HepG2 (cell line): Measurements from ENCODE around the gene HEPACAM. TPM values are rescaled to one million over a fixed set of nuclear protein-coding genes. Genes with fewer than 3 reads are reported as not detected.

Experiments
- CEBPB ChIP-seq: IDR thresholded peaks from 2 replicates; pipeline ENCODE4 v1.6.1; 2011; ENCODE audit warnings: low read depth, low read length, improper control_type of control experiment, borderline replicate concordance
- FIP1L1 ChIP-seq: fragments of 200-400 bp; formaldehyde crosslinking; IDR thresholded peaks from 2 replicates; pipeline ENCODE4 v1.6.1; 2018; ENCODE audit warnings: low read depth, mild to moderate bottlenecking, low read length, moderate library complexity, borderline replicate concordance; ENCODE audit not compliant: insufficient read depth
- FLYWCH1 ChIP-seq: sonication (generic); formaldehyde crosslinking; IDR thresholded peaks from 2 replicates; pipeline ENCODE4 v1.8.1; 2023; ENCODE audit warnings: mild to moderate bottlenecking, missing genetic modification reagents
- FOXA3 ChIP-seq: IDR thresholded peaks from 2 replicates; pipeline ENCODE4 v1.6.1; 2016; ENCODE audit warnings: missing genetic modification reagents, missing compliant biosample characterization
- FOXO1 ChIP-seq: sonication (generic); formaldehyde crosslinking; IDR thresholded peaks from 2 replicates; pipeline ENCODE4 v1.4.0; 2020; ENCODE audit warnings: missing genetic modification reagents
- IRF2 ChIP-seq: IDR thresholded peaks from 2 replicates; pipeline ENCODE4 v1.6.1; 2018; ENCODE audit warnings: missing genetic modification reagents, missing compliant biosample characterization
- MLLT10 ChIP-seq: sonication (generic); formaldehyde crosslinking; IDR thresholded peaks from 2 replicates; pipeline ENCODE4 v1.4.0; 2020; ENCODE audit warnings: missing genetic modification reagents
- SIN3A ChIP-seq: IDR thresholded peaks from 2 replicates; pipeline ENCODE4 v1.6.1; 2011; ENCODE audit warnings: low read depth, mild to moderate bottlenecking, control low read depth, low read length, borderline replicate concordance
- THYN1 ChIP-seq: sonication (generic); formaldehyde crosslinking; IDR thresholded peaks from 2 replicates; pipeline ENCODE4 v1.8.1; 2023; ENCODE audit warnings: low read depth, mild to moderate bottlenecking, moderate library complexity, missing genetic modification reagents, borderline replicate concordance
- ZBTB21 ChIP-seq: sonication (generic); formaldehyde crosslinking; IDR thresholded peaks from 2 replicates; pipeline ENCODE4 v1.4.0; 2020; ENCODE audit warnings: missing genetic modification reagents
- ZBTB38 ChIP-seq: sonication (generic); formaldehyde crosslinking; IDR thresholded peaks from 2 replicates; pipeline ENCODE4 v1.5.1; 2020; ENCODE audit warnings: mild to moderate bottlenecking, missing genetic modification reagents
- ZFP1 ChIP-seq: IDR thresholded peaks from 2 replicates; pipeline ENCODE4 v1.6.1; 2016
- ZNF564 ChIP-seq: sonication (generic); formaldehyde crosslinking; IDR thresholded peaks from 2 replicates; pipeline ENCODE4 v1.8.1; 2023; ENCODE audit warnings: mild to moderate bottlenecking, missing genetic modification reagents
- ZNF7 ChIP-seq: IDR thresholded peaks from 2 replicates; pipeline ENCODE4 v1.6.1; 2016; ENCODE audit warnings: missing biosample characterization, missing genetic modification reagents
- ZNF891 ChIP-seq: sonication (generic); formaldehyde crosslinking; IDR thresholded peaks from 2 replicates; pipeline ENCODE4 v1.5.0; 2020; ENCODE audit warnings: mild to moderate bottlenecking, missing genetic modification reagents
- polyA plus RNA-seq, 8 experiments: library from polyadenylated mRNA; depleted of rRNA in 3 of 8; stranded (reverse) in 7 of 8; unstranded in 1 of 8; fragments of >200 nt; fragmentation: Illumina TruSeq in 4 of 8; extraction: Trizol in 4 of 8; gene quantifications; 2 replicates each; pipeline versions ENCODE4 v1.2.1 to v1.2.3, GENCODE V29; 2011 to 2016; ENCODE audit warnings: low read depth in 4 of 8, missing spikeins in 1 of 8, mixed read lengths in 1 of 8; ENCODE audit not compliant: insufficient read depth in 1 of 8
- total RNA-seq, 5 experiments: library from RNA; depleted of rRNA; stranded (reverse); fragments of >200 nt; fragmentation: Illumina TruSeq; extraction: Trizol; gene quantifications; 2 replicates each; pipeline ENCODE4 v1.2.3, GENCODE V29; 2016; ENCODE audit warnings: low read depth in 1 of 5
- TF ChIP-seq, protein P1 (sequence below): sonication (generic); formaldehyde crosslinking; IDR thresholded peaks from 2 replicates; pipeline ENCODE4 v1.9.0; 2021; ENCODE audit warnings: missing genetic modification reagents, borderline replicate concordance
- TF ChIP-seq, protein P2 (sequence below): sonication (generic); formaldehyde crosslinking; IDR thresholded peaks from 2 replicates; pipeline ENCODE4 v1.4.0; 2020; ENCODE audit warnings: mild to moderate bottlenecking, missing genetic modification reagents
- TF ChIP-seq, protein P3 (sequence below): conservative IDR thresholded peaks from 2 replicates; pipeline ENCODE4 v1.6.1; 2018; ENCODE audit warnings: missing genetic modification reagents
- TF ChIP-seq, protein P4 (sequence below): sonication (generic); formaldehyde crosslinking; IDR thresholded peaks from 2 replicates; pipeline ENCODE4 v1.4.0; 2020; ENCODE audit warnings: missing genetic modification reagents
- TF ChIP-seq, protein P5 (sequence below): IDR thresholded peaks from 2 replicates; pipeline ENCODE4 v1.6.1; 2016; ENCODE audit warnings: low read depth, borderline replicate concordance
- TF ChIP-seq, protein P6 (sequence below): sonication (generic); formaldehyde crosslinking; IDR thresholded peaks from 2 replicates; pipeline ENCODE4 v1.4.0; 2020; ENCODE audit warnings: missing genetic modification reagents
- TF ChIP-seq, protein P7 (sequence below): IDR thresholded peaks from 2 replicates; pipeline ENCODE4 v1.6.1; 2016; ENCODE audit warnings: mild to moderate bottlenecking, missing biosample characterization, missing genetic modification reagents

Gene HEPACAM
- total and polyA plus RNA-seq, 2 of the 13 experiments (the other 11 are each of a cell fraction or from before 2014, with no cell fraction given): 66.9 to 121 TPM

DNA sequence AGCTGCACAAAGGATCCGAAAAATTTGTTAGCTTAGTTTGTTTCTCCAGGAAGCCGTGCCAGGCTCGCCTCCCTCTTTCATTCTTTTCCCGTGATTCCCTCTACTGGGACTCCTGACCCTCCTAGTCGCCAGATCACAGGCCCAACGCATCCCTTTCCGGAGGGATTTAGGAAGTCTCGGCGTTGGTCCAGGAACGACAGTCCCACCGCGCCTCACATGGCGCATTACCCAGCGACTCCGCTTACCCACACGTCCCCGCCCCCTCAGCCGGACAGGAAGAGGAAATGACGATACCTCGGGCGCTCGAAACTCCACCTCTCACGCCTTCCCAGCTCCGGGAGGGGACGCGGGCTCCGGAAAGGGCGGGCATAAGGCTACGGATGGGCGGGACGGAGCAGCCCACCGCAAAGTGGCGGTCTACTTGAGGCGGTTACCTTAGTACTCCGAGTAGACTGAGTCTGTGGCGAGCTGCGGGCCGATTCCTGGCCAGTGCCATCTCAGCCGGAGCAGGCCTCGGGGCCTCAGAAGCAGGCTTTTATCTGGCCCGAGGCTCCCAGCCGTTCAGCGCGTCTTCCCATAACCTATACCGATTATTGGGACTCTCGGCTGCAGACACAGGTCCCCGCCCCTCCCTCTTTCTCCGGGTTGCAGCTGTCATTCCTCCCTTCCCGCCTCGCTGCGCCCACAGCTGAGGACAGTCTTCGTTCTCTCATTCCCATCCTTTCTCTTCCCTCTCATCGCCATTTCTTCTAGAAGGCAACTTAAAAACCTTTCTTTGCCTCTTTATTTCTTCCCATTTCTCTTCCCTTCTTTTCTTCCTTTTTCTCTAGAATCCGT lies 18.1 kb upstream of the HEPACAM start, which contains the start of gene CCDC15 (continued):
- TF ChIP-seq, protein P1, sequence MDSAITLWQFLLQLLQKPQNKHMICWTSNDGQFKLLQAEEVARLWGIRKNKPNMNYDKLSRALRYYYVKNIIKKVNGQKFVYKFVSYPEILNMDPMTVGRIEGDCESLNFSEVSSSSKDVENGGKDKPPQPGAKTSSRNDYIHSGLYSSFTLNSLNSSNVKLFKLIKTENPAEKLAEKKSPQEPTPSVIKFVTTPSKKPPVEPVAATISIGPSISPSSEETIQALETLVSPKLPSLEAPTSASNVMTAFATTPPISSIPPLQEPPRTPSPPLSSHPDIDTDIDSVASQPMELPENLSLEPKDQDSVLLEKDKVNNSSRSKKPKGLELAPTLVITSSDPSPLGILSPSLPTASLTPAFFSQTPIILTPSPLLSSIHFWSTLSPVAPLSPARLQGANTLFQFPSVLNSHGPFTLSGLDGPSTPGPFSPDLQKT (CRISPR knock-in tag): no peak
- no peak for TF ChIP-seq CEBPB
- TF ChIP-seq ZNF7 (CRISPR knock-in tag): no peak
- TF ChIP-seq, protein P2, sequence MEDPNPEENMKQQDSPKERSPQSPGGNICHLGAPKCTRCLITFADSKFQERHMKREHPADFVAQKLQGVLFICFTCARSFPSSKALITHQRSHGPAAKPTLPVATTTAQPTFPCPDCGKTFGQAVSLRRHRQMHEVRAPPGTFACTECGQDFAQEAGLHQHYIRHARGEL (CRISPR knock-in tag): no peak
- TF ChIP-seq, protein P3, sequence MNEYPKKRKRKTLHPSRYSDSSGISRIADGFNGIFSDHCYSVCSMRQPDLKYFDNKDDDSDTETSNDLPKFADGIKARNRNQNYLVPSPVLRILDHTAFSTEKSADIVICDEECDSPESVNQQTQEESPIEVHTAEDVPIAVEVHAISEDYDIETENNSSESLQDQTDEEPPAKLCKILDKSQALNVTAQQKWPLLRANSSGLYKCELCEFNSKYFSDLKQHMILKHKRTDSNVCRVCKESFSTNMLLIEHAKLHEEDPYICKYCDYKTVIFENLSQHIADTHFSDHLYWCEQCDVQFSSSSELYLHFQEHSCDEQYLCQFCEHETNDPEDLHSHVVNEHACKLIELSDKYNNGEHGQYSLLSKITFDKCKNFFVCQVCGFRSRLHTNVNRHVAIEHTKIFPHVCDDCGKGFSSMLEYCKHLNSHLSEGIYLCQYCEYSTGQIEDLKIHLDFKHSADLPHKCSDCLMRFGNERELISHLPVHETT (CRISPR knock-in tag): no peak
- no peak for TF ChIP-seq ZBTB21 (CRISPR knock-in tag)
- TF ChIP-seq, protein P4, sequence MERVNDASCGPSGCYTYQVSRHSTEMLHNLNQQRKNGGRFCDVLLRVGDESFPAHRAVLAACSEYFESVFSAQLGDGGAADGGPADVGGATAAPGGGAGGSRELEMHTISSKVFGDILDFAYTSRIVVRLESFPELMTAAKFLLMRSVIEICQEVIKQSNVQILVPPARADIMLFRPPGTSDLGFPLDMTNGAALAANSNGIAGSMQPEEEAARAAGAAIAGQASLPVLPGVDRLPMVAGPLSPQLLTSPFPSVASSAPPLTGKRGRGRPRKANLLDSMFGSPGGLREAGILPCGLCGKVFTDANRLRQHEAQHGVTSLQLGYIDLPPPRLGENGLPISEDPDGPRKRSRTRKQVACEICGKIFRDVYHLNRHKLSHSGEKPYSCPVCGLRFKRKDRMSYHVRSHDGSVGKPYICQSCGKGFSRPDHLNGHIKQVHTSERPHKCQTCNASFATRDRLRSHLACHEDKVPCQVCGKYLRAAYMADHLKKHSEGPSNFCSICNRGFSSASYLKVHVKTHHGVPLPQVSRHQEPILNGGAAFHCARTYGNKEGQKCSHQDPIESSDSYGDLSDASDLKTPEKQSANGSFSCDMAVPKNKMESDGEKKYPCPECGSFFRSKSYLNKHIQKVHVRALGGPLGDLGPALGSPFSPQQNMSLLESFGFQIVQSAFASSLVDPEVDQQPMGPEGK (CRISPR knock-in tag): no peak
- TF ChIP-seq ZNF564 (CRISPR knock-in tag): 0 out of 2 replicates have a peak, but pooled peaks have one; percentile 40
- TF ChIP-seq MLLT10: no peak
- no peak; the same call in 1 of the 2 replicates for TF ChIP-seq FOXA3
- no peak for TF ChIP-seq ZFP1
- no peak for TF ChIP-seq FLYWCH1 (CRISPR knock-in tag)
- TF ChIP-seq FIP1L1: no peak
- TF ChIP-seq, protein P5, sequence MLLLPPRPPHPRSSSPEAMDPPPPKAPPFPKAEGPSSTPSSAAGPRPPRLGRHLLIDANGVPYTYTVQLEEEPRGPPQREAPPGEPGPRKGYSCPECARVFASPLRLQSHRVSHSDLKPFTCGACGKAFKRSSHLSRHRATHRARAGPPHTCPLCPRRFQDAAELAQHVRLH: peak; percentile 34; the same call in 1 of the 2 replicates
- TF ChIP-seq, protein P6, sequence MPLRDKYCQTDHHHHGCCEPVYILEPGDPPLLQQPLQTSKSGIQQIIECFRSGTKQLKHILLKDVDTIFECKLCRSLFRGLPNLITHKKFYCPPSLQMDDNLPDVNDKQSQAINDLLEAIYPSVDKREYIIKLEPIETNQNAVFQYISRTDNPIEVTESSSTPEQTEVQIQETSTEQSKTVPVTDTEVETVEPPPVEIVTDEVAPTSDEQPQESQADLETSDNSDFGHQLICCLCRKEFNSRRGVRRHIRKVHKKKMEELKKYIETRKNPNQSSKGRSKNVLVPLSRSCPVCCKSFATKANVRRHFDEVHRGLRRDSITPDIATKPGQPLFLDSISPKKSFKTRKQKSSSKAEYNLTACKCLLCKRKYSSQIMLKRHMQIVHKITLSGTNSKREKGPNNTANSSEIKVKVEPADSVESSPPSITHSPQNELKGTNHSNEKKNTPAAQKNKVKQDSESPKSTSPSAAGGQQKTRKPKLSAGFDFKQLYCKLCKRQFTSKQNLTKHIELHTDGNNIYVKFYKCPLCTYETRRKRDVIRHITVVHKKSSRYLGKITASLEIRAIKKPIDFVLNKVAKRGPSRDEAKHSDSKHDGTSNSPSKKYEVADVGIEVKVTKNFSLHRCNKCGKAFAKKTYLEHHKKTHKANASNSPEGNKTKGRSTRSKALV (CRISPR knock-in tag): no peak
- TF ChIP-seq THYN1 (CRISPR knock-in tag): no peak
- no peak; the same call in none of the 2 replicates for TF ChIP-seq IRF2 (CRISPR knock-in tag)
- peak; percentile 81; the same call in 1 of the 2 replicates for TF ChIP-seq ZBTB38
- peak; percentile 87; the same call in 1 of the 2 replicates for TF ChIP-seq SIN3A
- TF ChIP-seq FOXO1: no peak
- peak; percentile 95 for TF ChIP-seq ZNF891 (CRISPR knock-in tag)
- TF ChIP-seq, protein P7, sequence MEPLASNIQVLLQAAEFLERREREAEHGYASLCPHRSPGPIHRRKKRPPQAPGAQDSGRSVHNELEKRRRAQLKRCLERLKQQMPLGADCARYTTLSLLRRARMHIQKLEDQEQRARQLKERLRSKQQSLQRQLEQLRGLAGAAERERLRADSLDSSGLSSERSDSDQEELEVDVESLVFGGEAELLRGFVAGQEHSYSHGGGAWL (CRISPR knock-in tag): no peak
